BJ (cell line): ENCODE measurements around the gene ZNF189. TPM values are rescaled to one million over a fixed set of nuclear protein-coding genes. Genes with fewer than 3 reads are reported as not detected.

Source experiments
- CTCF ChIA-PET: fragments of 350-600 bp; formaldehyde crosslinking; extraction: SDS; loops from one replicate; lab custom pipeline; 2021; ENCODE audit warnings: antibody characterized with exemption, inconsistent platforms; lab: Yijun Ruan, JAX
- POLR2A ChIA-PET: fragments of 300-600 bp; sonication (Branson Sonifier 250); formaldehyde crosslinking; extraction: SDS; loops from one replicate; lab custom pipeline; 2021; ENCODE audit warnings: antibody characterized with exemption; lab: Charles Lee
- DNase-seq: peaks from one replicate; pipeline ENCODE4 v3.0.0-alpha.2; 2011; ENCODE audit warnings: low read depth
- H3K27me3 ChIP-seq: 2 replicates; pipeline ENCODE4 v1.6.0; 2011; ENCODE audit warnings: low read length; ENCODE audit not compliant: control insufficient read depth, insufficient read depth
- H3K36me3 ChIP-seq: 2 replicates; pipeline ENCODE4 v1.5.1; 2011; ENCODE audit warnings: low read length; ENCODE audit not compliant: control insufficient read depth, insufficient read depth
- H3K4me3 ChIP-seq: 2 replicates; pipeline ENCODE4 v1.5.1; 2011; ENCODE audit warnings: low read depth, mild to moderate bottlenecking, control low read depth, low read length
- polyA plus RNA-seq: library from polyadenylated mRNA; depleted of rRNA; stranded (reverse); fragments of >200 nt; gene quantifications from 2 replicates; pipeline ENCODE4 v1.2.3, GENCODE V29; 2011; rRNA removed
- small RNA-seq: library from RNA; depleted of rRNA; stranded (forward); fragments of <200 nt; gene quantifications from one replicate; pipeline ENCODE3, GENCODE V24; 2012; ENCODE audit warnings: low replicate concordance, low read depth; ENCODE audit not compliant: insufficient read length
- TF ChIP-seq, protein P1 (sequence below): IDR thresholded peaks from 2 replicates; pipeline ENCODE4 v1.5.1; 2011; ENCODE audit warnings: low read depth, mild to moderate bottlenecking, control low read depth, inconsistent platforms, low read length, moderate library complexity; ENCODE audit not compliant: insufficient read depth

Gene ZNF189
- polyA plus RNA-seq, 1 experiment = 3.1 TPM

DNA sequence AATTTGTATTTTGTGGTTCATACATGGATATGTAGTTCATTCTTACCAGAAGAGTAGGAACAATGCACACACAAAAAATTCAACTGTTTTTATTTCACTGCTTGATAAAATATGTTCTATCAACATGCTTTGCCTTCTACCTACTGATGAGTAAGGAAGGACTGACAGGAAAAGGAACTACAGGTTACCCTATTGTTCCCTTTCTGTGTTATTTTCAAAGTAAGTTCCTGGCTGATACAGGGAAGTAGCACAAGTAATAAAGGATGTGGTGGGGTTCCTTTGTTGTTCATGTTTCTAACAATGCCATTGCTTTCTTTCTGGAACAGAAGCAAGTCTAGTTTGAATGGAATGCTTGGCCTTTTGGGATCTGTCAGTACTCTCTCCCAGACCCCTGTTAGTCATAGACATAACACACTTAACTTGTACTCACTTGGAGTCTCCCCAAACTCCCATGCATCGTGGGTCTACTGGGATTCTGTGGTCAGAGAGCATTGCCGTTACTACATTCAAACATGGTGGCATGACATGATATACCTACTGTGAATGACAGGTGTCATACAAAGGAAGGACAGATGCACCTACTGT lies 57.1 kb downstream of the ZNF189 start:
- CTCF ChIA-PET = interaction anchor here (24.3 kb wide), 1 partner anchor 72 kb away, joined by 490 read pairs; the partner anchor contains the start of gene RNF20
- no peaks in the 10 kb centered on the region for H3K36me3 ChIP-seq
- no peak overlapping the region for H3K4me3 ChIP-seq
- no peak for DNase-seq
- POLR2A ChIA-PET = no interaction called here
- TF ChIP-seq, protein P1, sequence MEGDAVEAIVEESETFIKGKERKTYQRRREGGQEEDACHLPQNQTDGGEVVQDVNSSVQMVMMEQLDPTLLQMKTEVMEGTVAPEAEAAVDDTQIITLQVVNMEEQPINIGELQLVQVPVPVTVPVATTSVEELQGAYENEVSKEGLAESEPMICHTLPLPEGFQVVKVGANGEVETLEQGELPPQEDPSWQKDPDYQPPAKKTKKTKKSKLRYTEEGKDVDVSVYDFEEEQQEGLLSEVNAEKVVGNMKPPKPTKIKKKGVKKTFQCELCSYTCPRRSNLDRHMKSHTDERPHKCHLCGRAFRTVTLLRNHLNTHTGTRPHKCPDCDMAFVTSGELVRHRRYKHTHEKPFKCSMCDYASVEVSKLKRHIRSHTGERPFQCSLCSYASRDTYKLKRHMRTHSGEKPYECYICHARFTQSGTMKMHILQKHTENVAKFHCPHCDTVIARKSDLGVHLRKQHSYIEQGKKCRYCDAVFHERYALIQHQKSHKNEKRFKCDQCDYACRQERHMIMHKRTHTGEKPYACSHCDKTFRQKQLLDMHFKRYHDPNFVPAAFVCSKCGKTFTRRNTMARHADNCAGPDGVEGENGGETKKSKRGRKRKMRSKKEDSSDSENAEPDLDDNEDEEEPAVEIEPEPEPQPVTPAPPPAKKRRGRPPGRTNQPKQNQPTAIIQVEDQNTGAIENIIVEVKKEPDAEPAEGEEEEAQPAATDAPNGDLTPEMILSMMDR = no peak
- H3K27me3 ChIP-seq = no peaks in the 10 kb centered on the region

DNA sequence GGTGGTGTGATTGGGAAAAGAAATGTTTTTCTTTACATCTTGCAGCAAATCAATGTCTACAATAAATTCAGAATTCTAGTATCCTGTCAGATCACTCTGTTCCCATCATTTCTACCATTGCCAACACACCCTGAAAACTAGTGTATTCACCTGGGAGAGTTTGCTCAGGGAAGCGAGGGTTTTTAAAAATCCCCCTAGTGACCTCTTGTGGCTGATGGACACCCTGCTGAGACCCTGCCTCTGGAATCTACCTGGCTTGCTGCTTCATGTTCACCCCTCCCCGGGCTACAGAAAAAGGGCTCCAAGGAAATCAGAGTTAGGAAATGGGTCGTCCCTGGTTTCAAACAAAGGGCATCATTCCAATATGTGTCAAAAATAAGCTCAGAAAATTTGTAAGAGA lies 58.4 kb downstream of the ZNF189 start:
- CTCF ChIA-PET = interaction anchor here (0.9 to 24.3 kb wide), 6 partner anchors 10 to 110 kb away, joined by 3 to 490 read pairs (median 4); partner anchors contain the start of gene RNF20
- Histone ChIP-seq H3K27me3 (no peaks in the 10 kb centered on the region), H3K4me3 (no peak overlapping the region), H3K36me3 (no peaks in the 10 kb centered on the region)
- POLR2A ChIA-PET = no interaction called here
- TF ChIP-seq, protein P1 = no peak
- no peak for DNase-seq

DNA sequence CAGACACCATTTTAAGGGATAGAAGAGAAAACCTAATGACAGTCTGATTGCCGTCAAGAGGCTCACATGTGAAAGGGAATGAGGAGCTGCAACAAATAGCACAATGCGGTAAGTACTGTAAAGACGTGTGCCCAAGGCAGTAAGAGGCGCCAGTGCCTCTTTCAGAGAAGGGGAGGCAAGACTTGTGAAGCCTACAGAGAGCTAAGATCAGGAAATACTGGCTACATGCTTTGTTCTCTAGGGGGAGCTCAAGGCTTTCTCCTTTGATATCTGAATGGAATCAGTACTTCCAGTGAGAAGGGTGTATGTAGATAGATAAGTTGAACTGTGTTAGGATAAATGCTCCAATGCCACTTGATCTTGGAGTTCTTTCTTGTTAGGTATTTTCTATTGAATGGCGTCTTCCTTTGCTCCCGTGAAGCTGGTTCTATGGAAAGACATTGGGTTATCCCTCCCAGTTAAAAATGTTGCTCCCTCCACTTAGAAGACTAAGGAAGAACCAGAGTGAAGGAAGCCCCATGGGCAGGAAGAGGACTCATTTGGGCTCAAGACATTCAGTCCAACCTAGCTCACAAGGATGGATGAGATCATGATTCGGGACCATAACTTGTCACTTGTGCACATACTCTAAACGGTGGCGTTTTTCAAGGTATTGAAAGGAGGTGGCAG lies 60.4 kb downstream of the ZNF189 start:
- no peaks in the 10 kb centered on the region for H3K36me3 ChIP-seq
- peak; percentile 31 for DNase-seq
- POLR2A ChIA-PET = interaction anchor here (0.6 kb wide), 1 partner anchor 41 kb away, joined by 3 read pairs; no protein-coding TSS in a partner anchor
- TF ChIP-seq, protein P1 = peak; percentile 89
- no peaks in the 10 kb centered on the region for H3K27me3 ChIP-seq
- CTCF ChIA-PET = interaction anchor here (0.7 to 24.3 kb wide), 28 partner anchors 9 to 121 kb away, joined by 3 to 490 read pairs (median 6); partner anchors contain the start of gene RNF20
- H3K4me3 ChIP-seq = no peak overlapping the region

Small RNAs within 50 kb of the gene (small RNA-seq; reads per million reads assigned to genes)
- gene AL353621.2 = not detected

Other genes starting within 250 kb of the ZNF189 start
- gene BAAT, start 13.8 kb upstream of the ZNF189 start, polyA plus RNA-seq = 0.04 TPM in 1 of 2 replicates, not detected in the other
- 3.9 and 12.3 TPM in 2 replicates for gene MRPL50, start 233 bp upstream of the ZNF189 start, polyA plus RNA-seq
- not detected in 2 replicates for gene ALDOB, start 36.9 kb downstream of the ZNF189 start, polyA plus RNA-seq
- gene RNF20, start 135.0 kb downstream of the ZNF189 start, polyA plus RNA-seq = 18.0 and 30.4 TPM in 2 replicates
- not detected in 2 replicates for gene PPP3R2, start 196.1 kb downstream of the ZNF189 start, polyA plus RNA-seq